Activated T-cell treated with anti-CD3 and anti-CD28 coated beads for 24 hours (primary cell): ENCODE measurements around the gene CDC42EP1.

Experiments
- DNase-seq: peaks from one replicate; pipeline ENCODE4 v3.0.0-alpha.2; 2020; ENCODE audit warnings: low read depth

CDC42EP1 gene

GRCh38 chr22:37616201-37617083 is 56.2 kb downstream of the CDC42EP1 start:
- no peak for DNase-seq

- DNase-seq: no peak
Measured at GRCh38 chr22:37617431-37617830, 57.2 kb downstream of the CDC42EP1 start.

GRCh38 chr22:37618072-37618656 is 57.9 kb downstream of the CDC42EP1 start:
- DNase-seq: no peak

- no peak for DNase-seq
Measured at GRCh38 chr22:37618674-37619073, 58.4 kb downstream of the CDC42EP1 start.
